GM23338 (cell line): ENCODE measurements around the gene DACT1. TPM values are rescaled to one million over a fixed set of nuclear protein-coding genes. Genes with fewer than 3 reads are reported as not detected.

ENCODE experiments used
- ATAC-seq: fragments of 200-7000 bp; cut with Tn5 transposase; 3 replicates; pipeline ENCODE4 v1.9.1; 2020
- DNase-seq: peaks from one replicate; pipeline ENCODE4 v3.0.0-alpha.2; 2015; ENCODE audit warnings: low spot score
- H2AFZ ChIP-seq: fragments of 200-600 bp; sonication (generic); 2 replicates; pipeline ENCODE4 v1.8.0; 2016; ENCODE audit warnings: antibody characterized with exemption, mild to moderate bottlenecking, moderate library complexity
- H3F3A ChIP-seq: fragments of 200-600 bp; sonication (generic); replicated peaks from 2 replicates; pipeline ENCODE4 v1.8.0; 2017; ENCODE audit warnings: antibody characterized with exemption, mixed run types, low read depth
- H3K27ac ChIP-seq: fragments of 200-600 bp; sonication (generic); 2 replicates; pipeline ENCODE4 v1.6.1; 2016; ENCODE audit warnings: low read depth
- H3K27me3 ChIP-seq: fragments of 200-600 bp; sonication (generic); 2 replicates; pipeline ENCODE4 v1.8.0; 2016; ENCODE audit warnings: mild to moderate bottlenecking, mixed run types, moderate library complexity; ENCODE audit not compliant: insufficient read depth
- H3K36me3 ChIP-seq: fragments of 200-600 bp; sonication (generic); 2 replicates; pipeline ENCODE4 v1.8.0; 2016; ENCODE audit warnings: mild to moderate bottlenecking; ENCODE audit not compliant: insufficient read depth
- H3K4me1 ChIP-seq: fragments of 200-600 bp; sonication (generic); 2 replicates; pipeline ENCODE4 v1.8.0; 2016; ENCODE audit warnings: mild to moderate bottlenecking, moderate library complexity; ENCODE audit not compliant: insufficient read depth
- H3K4me2 ChIP-seq: fragments of 200-600 bp; sonication (generic); 2 replicates; pipeline ENCODE4 v1.7.1; 2017; ENCODE audit warnings: mixed run types
- H3K4me3 ChIP-seq: fragments of 200-600 bp; sonication (generic); 2 replicates; pipeline ENCODE4 v1.6.1; 2016; ENCODE audit warnings: mixed run types
- H3K79me2 ChIP-seq: fragments of 200-600 bp; sonication (generic); replicated peaks from 2 replicates; pipeline ENCODE4 v1.8.0; 2017; ENCODE audit warnings: mild to moderate bottlenecking; ENCODE audit not compliant: insufficient read depth
- H3K9me2 ChIP-seq: fragments of 200-600 bp; sonication (generic); 2 replicates; pipeline ENCODE4 v1.8.0; 2017; ENCODE audit not compliant: insufficient read depth
- H4K20me1 ChIP-seq: fragments of 200-600 bp; sonication (generic); replicated peaks from 2 replicates; pipeline ENCODE4 v1.8.0; 2017; ENCODE audit warnings: mild to moderate bottlenecking; ENCODE audit not compliant: insufficient read depth
- H3K27ac Mint-ChIP-seq: 2 replicates; pipeline ENCODE4 v1.8.0; 2020; ENCODE audit warnings: inconsistent platforms, mild to moderate bottlenecking, moderate library complexity, mixed read lengths
- H3K27me3 Mint-ChIP-seq: 3 replicates; pipeline ENCODE4 v1.8.0; 2022; ENCODE audit warnings: low read depth, mild to moderate bottlenecking, moderate library complexity, mixed read lengths, inconsistent platforms; ENCODE audit not compliant: insufficient read depth, poor library complexity
- H3K36me3 Mint-ChIP-seq: 3 replicates; pipeline ENCODE4 v1.8.0; 2021; ENCODE audit warnings: low read depth, mild to moderate bottlenecking, inconsistent platforms, moderate library complexity, mixed read lengths
- H3K4me1 Mint-ChIP-seq: 3 replicates; pipeline ENCODE4 v1.8.0; 2020; ENCODE audit warnings: mild to moderate bottlenecking, inconsistent platforms, mixed read lengths
- H3K4me3 Mint-ChIP-seq: 3 replicates; pipeline ENCODE4 v1.8.0; 2021; ENCODE audit warnings: moderate library complexity, mild to moderate bottlenecking, inconsistent platforms, mixed read lengths
- H3K9me3 Mint-ChIP-seq: 3 replicates; pipeline ENCODE4 v1.8.0; 2020; ENCODE audit warnings: moderate library complexity, mild to moderate bottlenecking, inconsistent platforms, mixed read lengths
- CTCF ChIP-seq, 2 experiments: fragments of 200-600 bp in 1 of 2; sonication (generic) in 1 of 2; conservative IDR thresholded peaks; 2 replicates each; pipeline versions ENCODE4 v1.5.1 to v1.6.1; 2016 to 2017; ENCODE audit warnings: antibody characterized with exemption in 2 of 2, low read depth in 2 of 2, mild to moderate bottlenecking in 2 of 2, moderate library complexity in 1 of 2
- EZH2phosphoT487 ChIP-seq: fragments of 200-600 bp; sonication (generic); IDR thresholded peaks from one replicate; pipeline ENCODE4 v1.8.1; 2018; ENCODE audit warnings: antibody characterized with exemption; ENCODE audit not compliant: unreplicated experiment
- POLR2AphosphoS5 ChIP-seq: IDR thresholded peaks from 2 replicates; pipeline ENCODE4 v1.6.1; 2016; ENCODE audit warnings: antibody characterized with exemption, low read depth
- ZNF114 ChIP-seq: fragments of 250-450 bp; sonication (Bioruptor Pico); IDR thresholded peaks from 2 replicates; pipeline ENCODE4 v1.5.0; 2020; ENCODE audit warnings: mild to moderate bottlenecking, moderate library complexity
- ZNF331 ChIP-seq: fragments of 250-450 bp; sonication (Bioruptor Pico); IDR thresholded peaks from 2 replicates; pipeline ENCODE4 v1.5.0; 2020; ENCODE audit warnings: low read depth, mild to moderate bottlenecking, moderate library complexity
- ZNF462 ChIP-seq: fragments of 250-450 bp; sonication (Bioruptor Pico); IDR thresholded peaks from 2 replicates; pipeline ENCODE4 v1.5.0; 2020; ENCODE audit warnings: mild to moderate bottlenecking, moderate library complexity
- polyA plus RNA-seq: library from polyadenylated mRNA; unstranded; fragments of >200 nt; fragmentation: Nextera tagmentation; extraction: Ambion mirVana; gene quantifications from 2 replicates; pipeline ENCODE4 v1.2.1, GENCODE V29; 2016
- total RNA-seq: library from RNA; depleted of rRNA; stranded (reverse); fragments of >200 nt; shearing (Covaris generic); gene quantifications from 2 replicates; pipeline ENCODE4 v1.2.3, GENCODE V29; 2014

DACT1 gene
- total and polyA plus RNA-seq, 2 experiments from 2014 or later, result 5.7 to 26.6 TPM

GRCh38 chr14:58677517-58677916 is 39.8 kb downstream of the DACT1 start (continued):
- TF ChIP-seq ZNF462 (CRISPR knock-in tag) (no peak), ZNF331 (no peak), POLR2AphosphoS5 (no peak)

GRCh38 chr14:58677996-58678395 is 40.2 kb downstream of the DACT1 start:
- no peaks in the 10 kb centered on the region for H3K27me3 Mint-ChIP-seq
- ATAC-seq, result no peak
- H3F3A ChIP-seq, result no peaks in the 10 kb centered on the region

More at GRCh38 chr14:58677996-58678395, 40.2 kb downstream of the DACT1 start:
- DNase-seq, result no peak
- no peak overlapping the region for H3K4me3 Mint-ChIP-seq
- H3K4me2 ChIP-seq, result no peak overlapping the region
- H3K36me3 ChIP-seq, result no peaks in the 10 kb centered on the region
- no peak overlapping the region for H3K27ac Mint-ChIP-seq
- no peaks in the 10 kb centered on the region for H3K27me3 ChIP-seq
- H3K4me1 Mint-ChIP-seq, result no peaks in the 10 kb centered on the region
- no peak overlapping the region for H3K27ac ChIP-seq
- no peak overlapping the region for H3K4me3 ChIP-seq
- 0 out of 2 replicates have a peak, but pooled peaks cover 3% of the 10 kb centered on the region for H3K9me2 ChIP-seq
- H2AFZ ChIP-seq, result no peak overlapping the region
- no peak for TF ChIP-seq POLR2AphosphoS5
- no peak for TF ChIP-seq ZNF462 (CRISPR knock-in tag)
- no peak for TF ChIP-seq CTCF (conservative IDR thresholded peaks at IDR 0.05; ENCODE audit: low read depth in 2 of 2)
- TF ChIP-seq ZNF114 (CRISPR knock-in tag), result no peak
- TF ChIP-seq EZH2phosphoT487, result no peak
- no peaks in the 10 kb centered on the region for H3K9me3 Mint-ChIP-seq
- no peaks in the 10 kb centered on the region for H3K79me2 ChIP-seq
- no peaks in the 10 kb centered on the region for H4K20me1 ChIP-seq
- H3K4me1 ChIP-seq, result no peaks in the 10 kb centered on the region
- no peaks in the 10 kb centered on the region for H3K36me3 Mint-ChIP-seq
